Psoas muscle (tissue), 8 donors: ENCODE results near the gene TEX30. TPM values are rescaled to one million over a fixed set of nuclear protein-coding genes. Genes with fewer than 3 reads are reported as not detected.

ENCODE experiments used
- ATAC-seq, 4 donors: fragments of 200-7000 bp; cut with Tn5 transposase; one replicate each; pipeline ENCODE4 v1.9.1; 2020; ENCODE audit warnings: moderate library complexity in 3 of 4, mild to moderate bottlenecking in 2 of 4
- DNase-seq, 2 donors: peaks; one replicate each; pipeline ENCODE4 v3.0.0-alpha.2; 2020
- H3K27ac ChIP-seq: fragments of 200-600 bp; one replicate; pipeline ENCODE4 v1.8.0; 2022
- H3K27me3 ChIP-seq, 3 donors: fragments of 200-600 bp in 1 of 3; one replicate each; pipeline versions ENCODE4 v1.6.1 to v1.8.0; 2013 to 2022; ENCODE audit warnings: low read length in 2 of 3, mild to moderate bottlenecking in 2 of 3, moderate library complexity in 1 of 3; ENCODE audit not compliant: insufficient read depth in 3 of 3
- H3K36me3 ChIP-seq, 2 donors: fragments of 200-600 bp in 1 of 2; one replicate each; pipeline versions ENCODE4 v1.6.1 to v1.8.0; 2013 to 2022; ENCODE audit warnings: low read depth in 1 of 2, mild to moderate bottlenecking in 1 of 2, moderate library complexity in 1 of 2; ENCODE audit not compliant: insufficient read depth in 1 of 2
- H3K4me1 ChIP-seq: fragments of 200-600 bp; one replicate; pipeline ENCODE4 v1.8.0; 2022
- H3K4me3 ChIP-seq: fragments of 200-600 bp; one replicate; pipeline ENCODE4 v1.8.0; 2022; ENCODE audit warnings: mild to moderate bottlenecking
- H3K9me3 ChIP-seq: fragments of 200-600 bp; one replicate; pipeline ENCODE4 v1.8.0; 2022
- WGBS, 3 donors: extraction: QIAGEN DNeasy Blood & Tissue Kit; methylation state at CpG; one replicate each; pipeline versions ENCODE4 v1.1.6 to v1.1.7; 2013; 5-methylcytosine and 5-hydroxymethylcytosine counted together
- intact Hi-C, 2 donors: fragments of 100-400 bp; cut with DNase I; formaldehyde crosslinking; loops; one replicate each; pipeline versions ENCODE4 v1.11.0 to v1.14.2; 2022
- polyA plus RNA-seq, 3 donors: library from polyadenylated mRNA; stranded (reverse); fragments of 200-250 nt; gene quantifications; one replicate each; pipeline ENCODE4 v1.2.3, GENCODE V29; 2013
- total RNA-seq, 4 donors: library from RNA; stranded (reverse); fragmentation: NEBNext Ultra II Directional in 2 of 4; extraction: Animal tissue kit (Norgen Biotek cat#: 25700) in 2 of 4; gene quantifications; one replicate each; pipeline versions ENCODE4 v1.2.1 to v1.2.4, GENCODE V29; 2021 to 2023
- TF ChIP-seq, protein P1 (sequence below): fragments of 200-600 bp; IDR thresholded peaks from one replicate; pipeline ENCODE4 v1.8.0; 2022; ENCODE audit warnings: antibody characterized with exemption
- donor health status: healthy with polysubstance abuse.
- donor health status: DM: no; HTN: no; CAD: no; lungs with moderate emphysema.
- donor health status: Bipolar disorder and iron deficiency.
- donor health status: healthy.
- donor health status: DM: yes; HTN: yes; CAD: no.
- donor health status: DM: no; HTN: no; CAD: no.
- donor health status: DM: no; HTN: no; CAD: no.
- donor health status: DM: yes; HTN: yes; CAD: no.

Gene TEX30
- total and polyA plus RNA-seq, 7 donors = 4.8 to 20.6 (median 6.9) TPM

DNA sequence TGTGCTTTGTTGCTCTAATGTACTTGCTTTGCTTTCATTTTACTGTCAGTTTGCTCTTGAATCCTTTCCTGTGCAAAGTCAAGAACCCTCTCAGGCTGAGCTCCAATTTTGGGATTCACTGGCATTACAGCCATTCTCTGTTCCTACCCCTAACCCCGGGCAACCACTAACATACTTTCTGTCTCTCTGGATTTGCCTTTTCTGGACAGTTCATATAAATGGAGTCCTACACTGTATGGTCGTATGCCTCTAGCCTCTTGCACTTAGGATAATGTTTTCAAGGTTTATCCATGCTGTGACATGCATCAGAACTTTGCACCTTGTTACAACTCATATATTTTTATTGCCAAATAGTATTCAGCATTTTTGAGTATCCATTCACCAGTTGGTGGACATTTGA, 2.7 kb upstream of the TEX30 start:
- DNase-seq = no peak
- no peak for ATAC-seq
- Histone ChIP-seq H3K4me1 (peaks cover 5% of the 10 kb centered on the region), H3K36me3 (no peaks in the 10 kb centered on the region), H3K27ac (no peak overlapping the region), H3K27me3 (no peaks in the 10 kb centered on the region), H3K4me3 (no peak overlapping the region), H3K9me3 (no peaks in the 10 kb centered on the region)
- TF ChIP-seq, protein P1, sequence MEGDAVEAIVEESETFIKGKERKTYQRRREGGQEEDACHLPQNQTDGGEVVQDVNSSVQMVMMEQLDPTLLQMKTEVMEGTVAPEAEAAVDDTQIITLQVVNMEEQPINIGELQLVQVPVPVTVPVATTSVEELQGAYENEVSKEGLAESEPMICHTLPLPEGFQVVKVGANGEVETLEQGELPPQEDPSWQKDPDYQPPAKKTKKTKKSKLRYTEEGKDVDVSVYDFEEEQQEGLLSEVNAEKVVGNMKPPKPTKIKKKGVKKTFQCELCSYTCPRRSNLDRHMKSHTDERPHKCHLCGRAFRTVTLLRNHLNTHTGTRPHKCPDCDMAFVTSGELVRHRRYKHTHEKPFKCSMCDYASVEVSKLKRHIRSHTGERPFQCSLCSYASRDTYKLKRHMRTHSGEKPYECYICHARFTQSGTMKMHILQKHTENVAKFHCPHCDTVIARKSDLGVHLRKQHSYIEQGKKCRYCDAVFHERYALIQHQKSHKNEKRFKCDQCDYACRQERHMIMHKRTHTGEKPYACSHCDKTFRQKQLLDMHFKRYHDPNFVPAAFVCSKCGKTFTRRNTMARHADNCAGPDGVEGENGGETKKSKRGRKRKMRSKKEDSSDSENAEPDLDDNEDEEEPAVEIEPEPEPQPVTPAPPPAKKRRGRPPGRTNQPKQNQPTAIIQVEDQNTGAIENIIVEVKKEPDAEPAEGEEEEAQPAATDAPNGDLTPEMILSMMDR = no peak
- intact Hi-C loops = no loop called here
- WGBS, 3 donors = 75 to 85% (median 75%) methylated on average over 2 of the region's 2 CpGs

DNA sequence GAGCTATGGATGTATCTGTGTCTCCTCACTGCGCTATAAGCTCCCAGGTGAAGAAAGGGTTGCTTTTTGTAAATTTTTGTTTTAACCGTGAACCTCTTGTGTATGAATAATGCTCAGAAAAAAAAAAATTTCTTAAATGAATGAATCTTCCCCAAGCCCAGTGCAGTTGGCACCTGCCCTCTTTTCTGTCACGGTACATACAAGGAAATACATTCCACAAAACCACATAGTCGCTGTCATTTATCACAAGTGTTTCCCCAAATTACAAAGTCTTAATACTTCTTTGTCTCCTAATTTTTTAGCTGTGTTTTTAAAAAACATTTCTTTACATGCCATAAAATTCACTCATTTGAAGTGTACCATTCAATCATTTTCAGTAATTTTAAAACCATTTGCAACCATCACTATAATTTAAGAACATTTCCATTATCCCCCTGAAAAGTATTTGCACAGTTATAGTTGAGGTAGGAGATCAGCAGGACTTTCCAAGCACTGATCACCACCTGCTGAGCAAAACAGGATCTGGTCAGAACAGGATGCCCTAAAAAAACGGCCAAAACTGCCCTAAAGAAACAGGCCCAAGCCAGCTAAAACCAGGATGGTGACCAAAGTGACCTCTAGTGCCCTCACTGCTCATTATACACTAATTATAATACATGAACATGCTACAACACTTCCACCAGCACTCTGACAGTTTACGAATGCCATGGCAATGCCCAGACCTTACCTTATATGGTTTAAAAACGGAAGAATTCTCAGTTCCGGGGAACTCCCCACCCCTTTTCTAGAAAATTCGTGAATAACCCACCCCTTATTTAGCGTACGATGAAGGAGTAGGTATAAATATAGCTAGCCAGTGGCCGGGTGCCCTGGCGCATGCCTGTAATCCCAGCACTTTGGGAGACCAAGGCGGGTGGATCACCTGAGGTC, 1.3 kb upstream of the TEX30 start:
- H3K4me1 ChIP-seq = peaks cover 5% of the 10 kb centered on the region
- 76 to 81% (median 80%) methylated on average over 14 of the region's 14 CpGs for WGBS, 3 donors
- H3K27me3 ChIP-seq = no peaks in the 10 kb centered on the region
- TF ChIP-seq, protein P1 = no peak
- H3K9me3 ChIP-seq = no peaks in the 10 kb centered on the region
- H3K36me3 ChIP-seq = no peaks in the 10 kb centered on the region
- peak overlapping the region; percentile 95 for H3K4me3 ChIP-seq
- ATAC-seq (no peak), DNase-seq (no peak)
- intact Hi-C loops = no loop called here
- no peak overlapping the region for H3K27ac ChIP-seq

DNA sequence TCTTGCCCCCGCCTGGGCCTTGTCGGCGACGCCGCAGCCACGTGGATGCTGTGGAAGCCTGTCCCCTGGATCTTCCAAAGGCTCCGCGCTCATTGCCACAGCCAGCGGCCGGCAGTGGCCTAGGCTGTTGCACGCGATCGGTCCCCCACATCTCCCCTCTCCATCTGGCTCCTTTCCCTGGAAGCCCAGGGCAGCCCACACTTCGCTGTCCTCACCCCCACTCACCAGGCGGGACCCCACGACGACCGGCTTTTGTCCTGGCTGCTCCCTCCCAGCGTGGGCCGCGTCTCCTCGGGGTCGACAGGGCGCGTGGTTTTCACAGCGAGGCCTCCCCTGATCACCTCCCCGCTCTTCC, 605 bp upstream of the TEX30 start:
- H3K27me3 ChIP-seq = no peaks in the 10 kb centered on the region
- intact Hi-C loops = no loop called here
- H3K4me1 ChIP-seq = peaks cover 5% of the 10 kb centered on the region
- H3K4me3 ChIP-seq = peak overlapping the region; percentile 95
- DNase-seq (peak; percentile 19 to 60), ATAC-seq (peak; percentile 2 to 34 (median 8))
- no peaks in the 10 kb centered on the region for H3K9me3 ChIP-seq
- no peaks in the 10 kb centered on the region for H3K36me3 ChIP-seq
- TF ChIP-seq, protein P1 = no peak
- 78 to 81% (median 79%) methylated on average over 27 of the region's 27 CpGs for WGBS, 3 donors
- H3K27ac ChIP-seq = peak overlapping the region; percentile 92

DNA sequence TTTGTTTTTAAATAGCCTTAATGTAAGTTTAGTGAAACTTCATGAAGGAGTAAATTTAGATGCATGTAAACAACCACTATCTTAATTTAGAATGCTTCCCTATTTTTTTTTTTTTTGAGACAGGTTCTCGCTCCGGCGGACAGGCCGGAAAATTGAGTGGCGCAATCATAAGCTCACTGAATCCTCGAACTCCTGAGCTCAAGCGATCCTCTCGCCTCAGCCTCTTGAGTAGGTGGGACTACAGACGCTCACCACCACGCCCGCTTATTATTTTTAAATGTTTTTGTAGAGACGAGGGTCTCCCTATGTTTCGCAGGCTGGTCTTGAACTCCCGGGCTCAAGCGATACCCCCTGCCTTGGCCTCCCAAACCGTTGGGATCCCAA, 1.6 kb downstream of the TEX30 start:
- 89 to 95% (median 91%) methylated on average over 16 of the region's 16 CpGs for WGBS, 3 donors
- Histone ChIP-seq H3K4me3 (peak overlapping the region; percentile 95), H3K27me3 (no peaks in the 10 kb centered on the region), H3K4me1 (peaks cover 5% of the 10 kb centered on the region), H3K36me3 (peaks cover 0 to 8% of the 10 kb centered on the region in 2 donors), H3K27ac (no peak overlapping the region), H3K9me3 (no peaks in the 10 kb centered on the region)
- intact Hi-C loops = no loop called here
- TF ChIP-seq, protein P1 = no peak
- ATAC-seq (no peak), DNase-seq (no peak)
